Prostate gland (tissue), 2 donors: Measurements from ENCODE around the gene PLEKHN1.

Source experiments
- CTCF ChIP-seq, 4 experiments: fragments of 200-600 bp in 2 of 4; fragments of 450-650 bp in 2 of 4; sonication (generic) in 2 of 4; IDR thresholded peaks; 1 replicate in 3 of 4; 2 replicates in 1 of 4; pipeline ENCODE4 v1.5.1; 2016 to 2019; ENCODE audit warnings: antibody characterized with exemption in 4 of 4, mild to moderate bottlenecking in 2 of 4, moderate library complexity in 2 of 4
- POLR2A ChIP-seq: fragments of 450-650 bp; IDR thresholded peaks from one replicate; pipeline ENCODE4 v1.6.1; 2016; ENCODE audit warnings: antibody characterized with exemption, mild to moderate bottlenecking

DNA sequence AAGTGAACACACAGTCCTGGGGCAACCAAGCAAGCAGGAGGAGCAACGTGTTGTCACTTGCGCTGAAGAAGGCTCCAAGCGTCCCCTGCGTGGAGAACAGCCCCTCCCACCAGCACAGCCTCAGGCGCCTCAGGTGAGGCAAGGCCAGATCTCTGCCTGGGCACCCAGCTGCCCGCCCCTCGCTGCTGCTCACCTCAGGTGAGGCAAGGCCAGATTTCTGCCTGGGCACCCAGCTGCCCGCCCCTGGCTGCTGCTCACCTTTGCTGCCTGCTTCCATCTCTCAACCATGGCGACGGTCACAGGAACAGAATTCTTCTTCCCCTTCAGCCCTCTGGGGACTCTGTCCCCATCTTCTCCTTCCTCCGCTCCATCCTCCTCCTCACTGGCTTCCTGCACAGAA lies 9.6 kb upstream of the PLEKHN1 start:
- TF ChIP-seq CTCF (IDR thresholded peaks at IDR 0.05) (no peak), POLR2A (no peak)
